ENCODE measurements around the gene LRCOL1. TPM values are rescaled to one million over a fixed set of nuclear protein-coding genes. Genes with fewer than 3 reads are reported as not detected.
A peak's percentile ranks its signal among the peaks of the same experiment; 100 is the strongest.

Gene LRCOL1
- total RNA-seq, 1 donor from 2014 or later, result not detected

DNA sequence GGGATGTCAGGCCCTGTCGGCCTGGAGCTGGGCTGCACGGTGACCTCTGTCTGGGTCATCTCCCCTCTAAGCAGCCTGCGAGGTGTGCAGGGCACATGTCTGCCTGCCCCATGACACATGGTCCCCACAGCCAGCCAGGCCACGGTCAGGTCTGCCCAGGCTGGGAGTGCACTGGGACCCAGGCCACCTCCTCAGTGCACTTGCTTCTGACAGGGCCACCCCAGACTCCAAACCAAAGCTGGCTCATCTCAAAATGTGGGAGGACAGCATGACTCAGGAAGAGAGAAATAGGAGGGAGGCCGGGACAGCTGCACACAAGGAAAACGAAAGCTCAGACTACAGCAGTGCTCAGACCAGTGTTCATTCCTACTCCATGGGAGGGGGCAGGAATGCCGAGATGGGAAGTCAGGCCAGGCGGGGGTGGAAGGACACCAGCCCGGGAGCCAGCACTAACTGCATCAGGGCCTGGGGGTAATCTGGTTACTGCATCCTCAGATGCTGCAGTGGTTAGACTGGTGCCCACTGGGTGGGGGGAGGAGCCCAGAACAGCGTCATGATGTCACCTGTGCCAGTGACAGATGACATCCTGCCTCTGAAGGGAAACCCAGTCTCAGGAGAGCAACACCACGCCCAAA, 12.2 kb upstream of the LRCOL1 start:
- no peak overlapping the region for H3K4me3 Mint-ChIP-seq (ENCODE audit: low read depth)

GRCh38 chr12:132621657-132622435, 11.5 kb upstream of the LRCOL1 start:
- DNase-seq (ENCODE audit: low spot score, unreplicated experiment), result no peak
- peaks cover 5% of the 10 kb centered on the region for H3K36me3 Mint-ChIP-seq (ENCODE audit: insufficient read depth)
- TF ChIP-seq CTCF (IDR thresholded peaks at IDR 0.05; ENCODE audit: unreplicated experiment), result no peak
- peaks cover 20% of the 10 kb centered on the region for H3K27me3 Mint-ChIP-seq
- no peak overlapping the region for H3K4me3 Mint-ChIP-seq (ENCODE audit: low read depth)
- no peaks in the 10 kb centered on the region for H3K9me3 Mint-ChIP-seq (ENCODE audit: low read depth)
- H3K27ac Mint-ChIP-seq, result no peak overlapping the region
- peaks cover 8% of the 10 kb centered on the region for H3K4me1 Mint-ChIP-seq (ENCODE audit: low read depth)

More for the DNA sequence above, 12.2 kb upstream of the LRCOL1 start:
- Mint-ChIP-seq H3K27ac (peak overlapping the region; percentile 44), H3K36me3 (ENCODE audit: insufficient read depth) (peaks cover 5% of the 10 kb centered on the region), H3K4me1 (ENCODE audit: low read depth) (peaks cover 8% of the 10 kb centered on the region), H3K9me3 (ENCODE audit: low read depth) (no peaks in the 10 kb centered on the region), H3K27me3 (peaks cover 14% of the 10 kb centered on the region)
- no peak for TF ChIP-seq CTCF (IDR thresholded peaks at IDR 0.05; ENCODE audit: unreplicated experiment)
- no peak for DNase-seq (ENCODE audit: low spot score, unreplicated experiment)

- Mint-ChIP-seq H3K9me3 (ENCODE audit: low read depth) (no peaks in the 10 kb centered on the region), H3K4me1 (ENCODE audit: low read depth) (peaks cover 8% of the 10 kb centered on the region), H3K4me3 (ENCODE audit: low read depth) (no peak overlapping the region), H3K27ac (no peak overlapping the region), H3K36me3 (ENCODE audit: insufficient read depth) (peaks cover 5% of the 10 kb centered on the region), H3K27me3 (peaks cover 23% of the 10 kb centered on the region)
- TF ChIP-seq CTCF (IDR thresholded peaks at IDR 0.05; ENCODE audit: unreplicated experiment), result no peak
- DNase-seq (ENCODE audit: low spot score, unreplicated experiment), result no peak
These were observed 10.7 kb upstream of the LRCOL1 start for GRCh38 chr12:132620899-132621656.

DNA sequence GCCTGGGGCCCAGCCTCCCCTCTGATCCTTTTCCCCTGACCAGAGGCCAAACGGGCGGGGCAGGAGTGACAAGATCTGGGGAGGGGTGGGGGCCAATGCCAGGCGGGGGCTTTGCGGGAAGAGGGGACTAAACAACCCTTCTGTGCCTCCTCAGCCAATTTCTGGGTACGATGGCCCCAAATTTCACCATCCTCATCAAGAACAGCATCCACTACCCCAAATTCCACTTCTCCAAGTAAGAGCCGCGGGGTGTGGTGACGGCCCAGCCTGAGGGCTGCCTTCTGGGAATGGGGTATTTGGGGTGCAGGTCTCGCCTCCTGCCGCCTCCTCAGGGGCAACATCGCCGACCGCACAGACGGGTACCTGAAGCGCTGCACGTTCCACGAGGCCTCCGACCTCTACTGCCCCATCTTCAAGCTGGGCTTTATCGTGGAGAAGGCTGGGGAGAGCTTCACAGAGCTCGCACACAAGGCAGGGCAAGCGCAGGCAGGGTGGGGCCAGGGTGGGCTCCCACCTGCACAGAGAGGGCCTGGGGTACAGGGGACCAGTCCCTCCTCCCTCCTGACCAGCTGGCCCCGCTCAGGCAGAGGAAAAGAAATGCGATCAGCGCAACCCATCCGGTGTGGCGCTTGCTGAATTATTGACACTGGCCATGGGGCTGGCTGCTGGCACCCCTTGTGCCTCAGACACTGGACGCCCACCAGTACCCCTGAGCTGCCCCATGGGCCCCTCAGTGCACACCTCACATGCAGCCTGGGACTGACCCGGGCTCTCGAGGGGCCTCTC, 9.9 kb upstream of the LRCOL1 start:
- Mint-ChIP-seq H3K27ac (no peak overlapping the region), H3K4me1 (ENCODE audit: low read depth) (peaks cover 8% of the 10 kb centered on the region), H3K36me3 (ENCODE audit: insufficient read depth) (peaks cover 4% of the 10 kb centered on the region), H3K4me3 (ENCODE audit: low read depth) (no peak overlapping the region), H3K9me3 (ENCODE audit: low read depth) (peaks cover 3% of the 10 kb centered on the region), H3K27me3 (peaks cover 30% of the 10 kb centered on the region)
- no peak for TF ChIP-seq CTCF (IDR thresholded peaks at IDR 0.05; ENCODE audit: unreplicated experiment)
- DNase-seq (ENCODE audit: low spot score, unreplicated experiment), result no peak

Data from progenitor cell of endocrine pancreas (in vitro differentiated cells).